ENCODE results near the gene CARD11.

CARD11 gene

DNA sequence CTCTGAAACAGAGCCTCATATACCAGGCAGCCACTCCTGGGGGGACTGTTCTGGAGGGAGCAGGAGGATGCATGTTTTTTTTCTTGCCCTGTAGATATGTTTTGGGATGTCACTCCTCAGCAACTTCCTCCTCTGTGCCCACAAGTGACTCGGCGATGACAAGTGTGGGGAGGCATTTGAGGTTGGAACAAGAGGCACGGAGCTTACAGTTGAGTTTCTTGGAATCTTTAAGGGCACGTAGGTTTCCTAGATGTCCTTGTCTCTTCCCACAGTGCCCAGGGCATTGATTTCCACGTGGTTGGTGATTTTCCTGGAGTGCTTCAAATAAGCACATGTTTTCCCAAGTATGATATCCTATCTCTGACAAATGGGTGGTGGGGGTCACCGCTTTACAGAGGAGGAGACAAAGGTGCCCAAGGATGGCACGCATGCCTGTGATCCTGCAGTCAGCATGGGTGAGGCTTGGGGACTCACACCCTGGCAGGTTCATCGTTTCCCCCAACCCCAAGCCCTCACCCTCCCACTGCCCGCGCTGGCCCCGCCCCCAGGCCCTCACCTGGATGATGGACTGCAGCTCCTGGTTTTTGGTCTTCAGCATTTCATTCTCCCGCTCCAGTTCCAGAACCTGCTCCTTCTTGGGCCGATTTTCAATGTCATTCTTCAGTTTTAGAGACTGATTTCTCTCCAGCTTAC is 104.3 kb downstream of the CARD11 start:
- DNase-seq (ENCODE audit: low read depth): no peak

DNA sequence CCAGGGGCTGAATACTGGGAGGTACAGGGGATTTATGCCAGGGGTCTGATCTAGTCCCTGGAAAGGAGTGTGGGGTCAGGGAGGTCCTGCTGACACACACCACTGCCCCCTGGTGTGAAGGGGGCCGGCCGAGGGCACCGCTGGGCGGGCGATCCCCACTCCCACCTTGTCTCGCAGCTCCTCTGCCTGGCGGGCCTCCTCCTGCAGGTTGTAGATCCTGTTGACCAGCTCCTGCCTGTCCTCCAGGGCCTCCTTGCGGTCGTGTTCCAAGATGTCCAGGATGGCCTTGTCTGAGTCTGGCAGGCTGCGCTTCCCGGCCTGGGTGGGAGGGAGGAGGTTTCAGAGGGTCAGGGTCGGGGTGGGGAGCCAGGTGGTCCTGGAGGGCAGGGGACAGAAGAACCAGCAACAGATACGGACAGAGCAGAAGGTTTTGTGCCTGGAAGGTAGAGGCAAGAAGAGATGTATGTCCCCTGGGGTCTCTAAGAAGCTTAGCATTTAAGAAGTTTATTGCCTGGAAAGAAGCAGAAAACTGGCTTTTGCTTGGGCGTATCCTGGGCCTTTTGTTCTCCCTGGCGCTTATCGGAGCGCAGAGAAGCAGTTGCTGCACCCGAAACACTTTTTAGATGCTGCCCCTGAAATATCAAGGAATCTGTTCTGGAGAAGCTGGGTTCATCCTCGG is 105.0 kb downstream of the CARD11 start:
- DNase-seq (ENCODE audit: low read depth): no peak

DNA sequence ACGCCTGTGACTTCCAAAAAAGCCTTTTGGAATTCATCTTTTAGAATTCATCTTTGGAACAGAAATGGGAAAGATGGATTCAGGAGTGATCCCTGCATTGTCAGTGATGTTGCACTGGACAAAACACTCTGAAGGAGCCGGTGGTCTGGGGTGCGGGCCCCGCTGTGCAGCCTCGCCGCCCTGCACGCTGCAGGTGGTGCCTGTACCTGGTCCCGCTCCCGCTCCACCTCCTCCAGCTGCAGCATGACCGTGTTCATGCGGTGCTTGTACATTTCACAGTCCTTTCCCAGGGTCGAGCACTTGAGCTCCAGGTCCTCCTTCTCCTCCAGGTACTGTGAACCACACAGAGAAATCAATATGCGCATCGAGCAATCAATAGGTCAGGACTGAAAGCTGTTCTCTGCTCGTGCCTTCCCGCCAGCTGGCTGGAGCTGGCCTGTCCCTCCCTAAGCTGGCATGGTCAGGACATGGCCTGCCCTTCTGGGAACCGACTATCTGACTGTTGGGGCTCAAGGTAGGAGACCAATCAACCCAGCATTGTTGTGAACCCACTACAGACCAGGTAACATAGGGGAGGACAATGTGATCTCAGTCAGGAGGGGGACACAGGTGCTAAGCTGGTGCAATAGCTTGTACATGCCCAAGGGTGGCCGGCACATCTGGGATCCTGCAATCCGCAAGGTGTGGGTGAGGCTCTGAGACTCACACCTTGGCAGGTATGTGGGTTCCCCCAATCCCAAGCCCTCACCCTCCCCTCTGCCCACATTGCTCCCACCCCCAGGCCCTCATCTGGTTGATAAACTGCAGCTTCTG is 105.8 kb downstream of the CARD11 start:
- no peak for DNase-seq (ENCODE audit: low read depth)

DNA sequence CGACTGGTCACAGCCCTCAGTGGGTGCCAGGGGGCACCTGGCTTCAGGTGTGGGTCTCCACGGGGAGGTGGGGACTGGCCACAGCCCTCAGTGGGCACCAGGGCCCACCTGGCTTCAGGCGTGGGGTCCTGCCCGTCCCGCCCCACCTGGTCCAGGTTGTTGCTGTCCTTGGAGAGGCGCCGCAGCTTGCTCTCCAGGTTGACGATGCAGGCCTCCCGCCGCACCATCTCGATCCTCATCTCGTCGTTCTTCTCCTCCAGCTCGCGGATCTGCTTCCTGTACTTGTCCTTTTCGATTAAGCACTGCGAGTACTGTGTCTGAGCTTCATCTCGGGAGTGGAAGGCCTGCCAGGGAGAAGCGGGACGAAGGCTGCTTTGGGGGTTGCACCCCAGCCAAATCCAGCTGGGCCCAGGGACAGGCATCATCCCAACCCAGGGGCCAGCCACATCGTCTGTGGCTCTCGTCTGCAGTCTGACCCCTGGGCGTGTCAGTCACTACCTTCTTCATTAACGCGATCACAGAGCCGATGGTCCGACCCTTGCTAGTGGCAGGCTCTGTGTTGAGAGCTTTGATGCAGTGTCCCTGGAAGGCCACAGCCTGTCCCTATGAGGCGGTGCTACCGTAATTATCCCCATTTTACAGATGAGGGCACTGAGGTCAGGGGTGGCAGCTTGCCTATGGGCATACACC is 106.6 kb downstream of the CARD11 start:
- no peak for DNase-seq (ENCODE audit: low read depth)

DNA sequence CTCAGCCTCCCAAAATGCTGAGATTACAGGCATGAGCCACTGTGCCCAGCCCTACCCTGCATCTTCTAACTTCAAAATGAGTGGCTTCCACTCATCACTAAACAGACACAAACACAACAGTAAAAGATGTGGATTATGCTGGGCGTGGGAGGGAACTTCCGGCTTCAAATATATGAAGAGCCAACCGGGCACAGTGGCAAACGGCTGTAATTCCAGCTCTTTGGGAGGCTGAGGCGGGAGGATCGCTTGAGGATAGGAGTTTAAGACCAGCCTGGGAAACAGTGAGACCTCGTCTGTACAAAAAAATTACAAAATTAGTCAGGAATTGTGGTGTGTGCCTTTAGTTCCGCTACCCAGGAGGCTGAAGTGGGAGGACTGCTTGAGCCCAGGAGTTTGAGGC is 107.4 kb downstream of the CARD11 start:
- no peak for DNase-seq (ENCODE audit: low read depth)

DNA sequence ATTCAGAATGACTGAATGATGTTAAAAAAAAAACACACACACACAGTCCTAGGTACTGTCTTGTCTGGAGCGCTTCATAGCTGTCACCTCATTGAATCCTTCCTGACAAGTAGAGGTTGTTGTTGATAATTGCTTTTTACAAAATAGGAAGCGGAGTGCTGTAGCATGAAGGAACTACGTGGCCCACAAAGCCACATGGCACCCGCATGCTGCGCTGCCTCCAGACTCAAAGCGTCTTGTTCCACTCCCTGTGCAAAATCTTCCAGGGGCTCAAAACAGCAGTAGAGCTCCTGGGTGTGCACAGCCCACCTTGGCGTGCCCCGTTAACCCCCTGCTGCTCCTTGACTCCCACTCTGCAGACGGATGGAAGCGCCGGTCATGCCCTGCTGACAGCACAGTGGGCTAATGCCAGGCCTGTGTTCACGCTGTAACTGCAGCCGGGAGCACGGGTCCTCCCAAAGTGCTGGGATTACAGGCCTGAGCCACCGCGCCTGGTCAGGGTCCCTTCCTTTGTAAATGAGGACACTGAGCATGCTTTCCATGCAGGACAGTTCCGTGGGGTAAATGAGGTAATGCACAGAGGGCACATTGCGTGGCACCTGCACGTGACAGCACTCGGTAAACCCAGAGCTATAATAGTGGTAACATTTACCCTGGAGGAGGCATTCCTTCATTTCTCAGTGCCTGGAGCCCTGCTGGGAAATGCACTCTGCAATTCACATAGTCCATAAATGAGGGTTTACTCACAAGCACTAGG is 108.5 kb downstream of the CARD11 start:
- DNase-seq (ENCODE audit: low read depth): no peak

DNA sequence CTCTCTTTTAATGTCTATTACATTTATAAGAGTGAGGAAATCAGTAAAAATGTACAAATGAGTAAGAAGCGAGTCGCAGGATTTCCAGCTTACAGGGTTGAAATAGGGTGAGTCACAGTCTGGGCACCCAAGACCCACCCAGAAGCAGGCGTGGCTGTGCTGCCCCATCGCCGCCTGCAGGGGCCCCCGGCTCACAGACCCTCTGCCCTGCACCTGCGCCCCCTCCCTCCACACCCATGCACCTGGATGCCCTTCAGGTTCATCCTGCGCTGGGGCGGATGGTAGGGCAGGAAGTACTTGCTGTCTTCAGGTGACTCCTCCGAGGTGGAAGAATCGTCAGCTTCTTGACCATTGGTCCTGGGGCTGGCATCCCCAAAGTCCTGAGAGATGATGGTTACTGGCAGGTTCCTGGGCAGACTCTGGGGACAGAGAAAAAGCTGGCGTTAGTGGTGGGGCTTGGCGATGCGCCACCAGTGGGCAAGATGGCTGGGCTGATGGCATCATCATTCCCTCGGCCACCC is 109.4 kb downstream of the CARD11 start:
- DNase-seq (ENCODE audit: low read depth): no peak

DNA sequence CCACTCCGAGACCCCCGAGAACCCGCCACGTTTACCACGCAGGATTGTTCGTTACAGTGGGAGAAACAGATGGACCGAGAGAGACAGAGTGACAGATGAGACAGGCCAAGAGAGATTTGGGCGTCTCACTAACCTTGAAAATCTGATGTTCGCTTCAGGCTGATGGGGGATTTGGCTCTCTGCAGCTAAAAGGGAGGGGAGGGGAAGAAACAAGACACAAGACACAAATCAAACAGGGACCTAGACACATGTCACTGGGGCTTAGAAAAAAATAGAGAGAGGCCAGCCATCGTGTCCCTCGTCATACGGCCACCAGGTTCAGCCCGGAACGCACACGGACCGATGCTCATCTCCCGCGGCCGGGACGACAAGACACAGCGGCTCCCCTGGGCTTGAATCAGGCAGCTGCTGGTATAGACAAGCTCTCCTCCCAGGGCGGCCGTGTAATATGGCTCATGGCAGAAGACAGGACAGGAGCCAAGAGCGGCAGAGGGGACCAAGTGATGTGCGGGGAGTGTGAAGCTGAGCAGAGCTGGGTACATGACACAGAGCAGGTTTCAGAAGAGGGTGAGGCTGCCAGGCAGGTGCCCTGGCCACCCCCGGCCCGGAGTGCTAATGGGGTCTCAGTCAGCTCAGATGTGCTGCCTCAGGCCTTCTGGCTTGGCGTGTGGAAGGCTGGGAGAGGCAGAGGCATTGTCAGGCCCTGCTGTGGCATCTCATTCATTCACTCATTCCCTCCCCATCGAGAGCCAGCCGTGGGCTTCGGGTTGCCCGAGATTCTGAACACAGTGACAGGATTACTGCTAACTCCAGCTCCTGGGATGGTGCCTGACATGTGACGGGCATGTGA is 111.0 kb downstream of the CARD11 start:
- no peak for DNase-seq (ENCODE audit: low read depth)

DNA sequence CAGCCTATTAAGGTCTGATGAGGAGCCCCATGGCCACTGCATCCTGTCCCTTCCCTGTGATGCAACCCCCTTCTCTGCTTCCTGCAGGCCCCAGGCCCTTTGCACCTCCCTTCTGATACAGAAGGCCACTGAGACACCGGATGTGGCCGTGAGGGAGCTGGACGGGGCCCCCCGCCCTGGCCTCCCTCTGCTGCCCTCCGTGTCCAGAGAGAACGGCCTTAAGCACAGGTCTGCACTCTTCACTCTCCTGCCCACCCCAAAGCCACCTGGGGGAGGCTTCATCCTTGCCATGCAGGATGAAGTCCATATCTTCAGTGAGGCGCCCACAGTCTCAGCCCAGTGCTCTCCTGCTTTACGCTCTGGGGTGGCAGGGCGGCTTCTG is 112.6 kb downstream of the CARD11 start:
- DNase-seq (ENCODE audit: low read depth): no peak

DNA sequence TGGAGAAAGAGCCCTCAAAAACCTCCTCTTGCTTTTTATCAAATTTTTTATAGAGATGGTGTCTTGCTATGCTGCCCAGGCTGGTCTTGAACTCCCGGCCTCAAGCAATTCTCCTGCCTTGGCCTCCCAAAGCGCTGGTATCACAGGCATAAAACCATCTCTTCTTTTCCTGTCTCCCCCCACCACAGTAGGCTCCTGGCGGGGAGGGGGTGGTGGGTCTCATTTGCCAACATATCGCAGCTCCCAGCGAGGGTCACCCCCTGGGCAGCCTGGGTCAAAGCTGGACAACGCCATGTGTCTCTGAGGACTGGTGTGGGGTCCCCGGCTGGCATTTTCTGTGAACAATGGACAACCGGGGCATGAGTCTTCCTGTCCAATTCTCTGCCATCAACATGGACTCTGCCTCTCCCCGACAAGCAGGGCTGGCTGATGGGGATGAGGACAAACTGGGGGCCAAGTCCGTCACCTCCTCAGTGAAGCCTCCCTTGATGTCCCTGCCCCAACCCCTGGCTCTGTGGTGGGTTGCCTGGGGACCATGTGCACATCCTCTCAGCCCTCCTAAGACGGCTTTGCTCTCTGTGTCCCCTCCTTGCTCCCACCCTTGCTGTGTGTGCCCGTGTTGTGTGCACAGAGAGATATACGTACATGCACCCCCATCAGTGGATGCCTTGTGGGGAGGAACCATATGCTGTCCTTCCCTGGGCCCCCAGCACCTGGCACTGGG is 113.2 kb downstream of the CARD11 start:
- DNase-seq (ENCODE audit: low read depth): no peak

DNA sequence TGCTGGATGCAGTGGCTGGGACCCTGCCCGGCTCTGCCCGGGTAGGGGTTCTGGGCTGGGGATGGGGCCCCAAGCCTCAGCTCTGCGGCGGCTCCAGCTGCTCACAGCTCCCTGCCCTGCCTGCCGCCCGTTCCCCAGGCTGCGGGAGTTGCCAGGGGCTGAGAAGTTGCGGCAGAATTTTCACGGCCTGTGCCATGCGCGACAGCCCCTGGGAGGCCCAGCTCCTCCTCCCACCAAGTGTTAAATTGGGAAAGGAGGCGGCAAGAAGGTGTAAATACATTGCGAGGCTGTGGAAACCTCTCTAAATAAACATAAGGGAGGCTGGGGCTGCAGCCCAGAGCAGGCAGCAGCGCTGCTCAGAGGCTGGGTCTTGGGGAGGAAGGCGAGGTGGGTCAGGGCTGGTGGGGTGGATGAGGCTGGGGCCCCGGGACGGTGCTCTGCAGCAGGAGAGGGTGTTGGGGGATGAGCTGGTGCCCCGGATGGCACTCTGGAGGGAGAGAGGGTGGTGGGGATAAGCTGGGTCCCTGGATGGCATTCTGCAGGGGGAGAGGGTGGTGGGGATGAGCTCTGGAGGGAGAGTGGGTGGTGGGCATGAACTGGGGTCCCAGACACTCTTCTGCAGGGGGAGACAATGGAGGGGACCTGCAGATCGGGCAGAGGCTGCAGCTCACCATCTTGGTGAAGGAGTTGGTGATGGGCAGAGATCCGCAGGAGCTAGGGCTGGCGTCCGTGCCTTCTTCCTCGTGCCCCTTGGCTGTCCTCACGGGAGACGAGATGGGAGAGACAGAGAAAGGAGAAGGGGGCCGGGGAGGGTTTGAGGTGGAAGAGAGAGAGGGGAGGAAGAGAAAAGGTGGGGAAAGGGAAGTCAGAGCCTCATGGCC is 114.1 kb downstream of the CARD11 start:
- no peak for DNase-seq (ENCODE audit: low read depth)

DNA sequence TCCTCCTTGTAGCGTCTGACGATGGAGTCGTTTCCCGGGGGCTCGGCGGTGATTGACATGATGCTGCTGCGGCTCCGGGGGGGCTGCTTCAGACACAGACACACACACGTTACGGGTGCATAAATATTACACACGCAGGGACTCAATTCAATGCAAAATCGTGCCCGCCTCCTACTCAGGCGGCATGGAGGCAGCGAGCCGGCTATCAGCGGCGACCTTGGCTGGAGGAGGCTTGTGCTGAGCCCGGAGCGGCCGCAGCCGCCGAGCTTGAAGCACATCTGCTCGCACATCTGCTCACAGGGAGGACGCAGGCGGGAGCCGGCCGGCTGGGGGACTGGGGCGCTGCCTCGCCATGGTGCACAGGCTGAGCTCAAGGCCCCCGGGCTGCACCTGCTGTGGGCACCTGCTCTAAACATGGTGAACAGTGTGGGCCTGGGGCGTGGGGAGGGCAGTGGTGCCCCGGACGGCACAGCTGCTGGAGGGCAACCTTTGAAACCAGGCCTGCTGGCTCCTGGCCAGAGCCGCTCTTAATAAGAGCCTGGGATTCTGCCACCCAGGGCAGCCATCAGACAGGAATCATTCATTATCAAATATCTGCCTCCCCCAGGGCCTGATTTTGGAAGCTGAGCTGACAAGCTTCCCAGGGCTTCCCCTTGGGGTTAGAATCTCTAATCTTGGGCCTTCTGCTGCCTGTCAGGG is 114.9 kb downstream of the CARD11 start:
- no peak for DNase-seq (ENCODE audit: low read depth)

DNA sequence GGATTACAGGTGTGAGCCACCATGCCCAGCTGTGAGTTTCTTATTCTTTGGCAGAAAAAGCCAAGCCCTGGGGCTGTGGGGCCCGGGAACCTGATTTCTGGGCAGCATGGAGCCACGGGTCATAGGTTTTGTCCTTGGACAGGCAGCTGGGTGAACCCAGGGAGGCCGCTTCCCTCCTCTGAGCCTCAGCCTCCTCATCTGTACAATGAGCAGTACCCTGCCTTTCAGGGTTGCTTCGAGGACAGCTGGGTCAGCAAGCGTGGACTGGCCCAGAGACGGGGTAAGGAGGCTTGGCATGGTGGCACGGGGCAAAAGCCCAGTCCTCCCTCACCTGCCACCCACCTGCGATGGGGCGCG is 115.4 kb downstream of the CARD11 start:
- DNase-seq (ENCODE audit: low read depth): no peak

DNA sequence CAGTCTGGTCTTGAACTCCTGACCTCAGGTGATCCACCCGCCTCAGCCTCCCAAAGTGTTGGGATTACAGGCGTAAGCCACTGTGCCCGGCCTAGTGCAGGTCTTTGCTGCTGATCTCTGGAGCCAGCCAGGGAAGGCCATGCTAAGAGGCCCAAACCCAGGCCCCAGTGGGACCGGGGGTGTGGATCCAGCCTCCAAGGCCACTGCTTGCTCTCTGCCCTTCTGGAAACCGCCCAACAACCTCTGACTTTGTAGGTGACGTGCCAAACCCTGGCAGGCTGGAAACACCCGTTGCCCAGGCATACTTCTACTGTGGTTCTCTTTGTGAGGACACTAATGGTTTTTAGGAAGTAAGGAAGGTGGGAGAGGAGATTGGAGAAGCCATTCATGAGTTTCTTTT is 116.1 kb downstream of the CARD11 start:
- DNase-seq (ENCODE audit: low read depth): no peak

DNA sequence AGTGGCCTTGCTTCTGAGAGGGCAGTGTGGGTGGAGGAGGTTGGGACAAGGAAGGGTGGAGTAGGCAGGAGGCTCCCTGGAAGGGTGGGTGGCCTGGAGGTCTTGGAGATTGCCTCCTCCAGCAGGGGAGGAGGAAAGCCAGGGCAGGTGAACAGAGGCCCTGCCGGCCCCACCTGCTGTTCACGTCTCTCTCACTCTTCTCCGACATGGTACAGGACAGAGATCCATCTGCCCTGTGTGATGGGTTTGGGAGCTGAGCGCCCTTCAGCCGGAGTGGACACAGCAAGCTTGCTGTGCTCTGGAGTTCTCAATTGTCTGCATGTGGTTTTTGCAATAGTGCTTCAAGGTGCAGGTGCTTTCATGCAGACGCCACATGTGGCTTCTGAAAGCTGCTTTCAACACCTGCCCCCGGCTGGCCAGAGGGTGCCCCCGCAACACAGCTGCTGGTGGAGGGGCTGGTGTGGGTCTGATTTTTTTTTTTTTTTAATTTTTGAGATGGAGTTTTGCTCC is 116.7 kb downstream of the CARD11 start:
- no peak for DNase-seq (ENCODE audit: low read depth)

DNA sequence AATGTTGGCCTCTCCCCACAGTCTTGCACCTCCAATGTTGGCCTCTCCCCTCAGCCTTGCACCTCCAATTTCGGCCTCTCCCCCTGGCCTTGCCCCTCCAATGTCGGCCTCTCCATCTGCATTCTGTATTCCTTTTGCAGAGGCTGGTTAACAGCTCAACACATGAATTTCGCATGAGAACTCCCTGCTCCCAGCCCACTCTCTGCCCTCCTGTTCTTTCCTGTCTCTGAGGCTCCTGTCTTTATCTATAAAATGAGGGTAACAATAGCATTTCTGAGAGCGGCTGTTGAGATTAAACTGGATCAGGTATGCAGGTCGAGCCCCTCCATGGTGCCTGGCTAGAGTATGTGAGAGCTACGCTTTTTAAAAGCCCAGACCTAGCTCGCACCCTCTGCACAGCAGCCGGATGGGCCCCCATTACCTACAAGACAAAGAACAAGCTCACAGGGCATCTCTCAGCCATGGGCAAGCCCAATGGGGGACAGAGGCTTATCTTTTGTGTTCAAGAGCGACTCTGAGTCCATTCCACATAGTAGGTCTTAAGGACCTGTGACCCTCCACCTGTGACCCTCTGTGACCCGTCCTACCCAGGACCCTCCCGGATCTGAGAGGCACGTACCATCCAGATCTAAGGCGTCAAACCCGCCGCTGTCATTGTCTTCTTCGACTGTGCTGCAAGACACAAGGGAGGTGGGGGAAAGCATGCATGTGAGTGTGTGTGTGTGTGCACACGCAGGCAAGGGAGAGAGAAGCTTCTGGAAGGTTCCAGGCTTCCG is 117.4 kb downstream of the CARD11 start:
- DNase-seq (ENCODE audit: low read depth): no peak
